Liver (tissue), 3 donors: ENCODE measurements around the gene SPINK6.

ENCODE experiments used
- ATF3 ChIP-seq: IDR thresholded peaks from 2 replicates; pipeline ENCODE4 v1.6.1; 2016; ENCODE audit warnings: antibody characterized with exemption
- CTCF ChIP-seq: fragments of 150-350 bp; IDR thresholded peaks from 2 replicates; pipeline ENCODE4 v1.5.1; 2017; ENCODE audit warnings: improper control_type of control experiment, low read depth, low read length; ENCODE audit not compliant: missing input control
- MAX ChIP-seq: IDR thresholded peaks from 2 replicates; pipeline ENCODE4 v1.6.1; 2016; ENCODE audit warnings: antibody characterized with exemption
- SP1 ChIP-seq: IDR thresholded peaks from 2 replicates; pipeline ENCODE4 v1.6.1; 2018; ENCODE audit warnings: antibody characterized with exemption, mild to moderate bottlenecking
- TAF1 ChIP-seq: conservative IDR thresholded peaks from 2 replicates; pipeline ENCODE4 v1.6.1; 2016; ENCODE audit warnings: antibody characterized with exemption, mild to moderate bottlenecking
- YY1 ChIP-seq: IDR thresholded peaks from 2 replicates; pipeline ENCODE4 v1.6.1; 2016; ENCODE audit warnings: antibody characterized with exemption, mild to moderate bottlenecking
- donor health status: healthy.
- donor health status: healthy.

- TF ChIP-seq CTCF (no peak), MAX (no peak), YY1 (no peak), ATF3 (no peak), SP1 (no peak), TAF1 (no peak)
These were observed 11.8 kb upstream of the SPINK6 start for GRCh38 chr5:148191010-148191409.
